Adrenal gland (tissue), 12 donors: ENCODE data around the gene RASL10B. TPM values are rescaled to one million over a fixed set of nuclear protein-coding genes. Genes with fewer than 3 reads are reported as not detected.

Experiments used
- DNase-seq, 7 donors: peaks; one replicate each; pipeline ENCODE4 v3.0.0-alpha.2; 2019 to 2020
- H3K27ac ChIP-seq, 5 donors: fragments of 200-600 bp; sonication (generic) in 4 of 5; 1 replicate in 3 of 5; 2 replicates in 2 of 5; pipeline versions ENCODE4 v1.5.1 to v1.8.0; 2016 to 2020; ENCODE audit warnings: mild to moderate bottlenecking in 1 of 5
- H3K27me3 ChIP-seq: fragments of 200-600 bp; 2 replicates; pipeline ENCODE4 v1.8.0; 2021
- H3K36me3 ChIP-seq, 2 donors: fragments of 200-600 bp; replicated peaks in 1 of 2; 1 replicate in 1 of 2; 2 replicates in 1 of 2; pipeline versions ENCODE4 v1.5.1 to v1.8.0; 2018 to 2022
- H3K4me1 ChIP-seq, 2 donors: fragments of 200-600 bp; replicated peaks in 1 of 2; 1 replicate in 1 of 2; 2 replicates in 1 of 2; pipeline versions ENCODE4 v1.5.1 to v1.8.0; 2018 to 2021
- H3K4me3 ChIP-seq, 4 donors: fragments of 200-600 bp; sonication (generic) in 3 of 4; one replicate each; pipeline ENCODE4 v1.5.1; 2016 to 2018
- H3K9me3 ChIP-seq, 3 donors: fragments of 200-600 bp; sonication (generic) in 1 of 3; replicated peaks in 1 of 3; 1 replicate in 2 of 3; 2 replicates in 1 of 3; pipeline versions ENCODE4 v1.5.1 to v1.8.0; 2016 to 2021
- POLR2A ChIP-seq, 2 donors: fragments of 450-650 bp; IDR thresholded peaks; one replicate each; pipeline ENCODE4 v1.6.1; 2017; ENCODE audit warnings: antibody characterized with exemption in 2 of 2, mild to moderate bottlenecking in 2 of 2, moderate library complexity in 1 of 2
- WGBS, 4 donors: extraction: QIAGEN DNeasy Blood & Tissue Kit in 2 of 4; methylation state at CpG; one replicate each; pipeline versions ENCODE4 v1.1.5 to v1.1.7; 2013 to 2017; 5-methylcytosine and 5-hydroxymethylcytosine counted together
- intact Hi-C, 2 donors: fragments of 100-400 bp; cut with DNase I; formaldehyde crosslinking; loops; one replicate each; pipeline versions ENCODE4 v1.14.1 to v1.15.0; 2022 to 2023
- polyA plus RNA-seq, 3 donors: library from polyadenylated mRNA; stranded (reverse); fragments of 200-250 nt in 2 of 3; fragments of 350-450 nt in 1 of 3; fragmentation: Illumina TruSeq in 1 of 3; extraction: RNeasy Lipid Tissue Mini Kit (QIAGEN cat#74804) in 1 of 3; gene quantifications; one replicate each; pipeline ENCODE4 v1.2.3, GENCODE V29; 2013 to 2014
- total RNA-seq, 9 donors: library from RNA; depleted of rRNA in 4 of 9; stranded (reverse); fragments of >200 nt in 4 of 9; fragments of 120-200 nt in 1 of 9; fragmentation: NEBNext Ultra II Directional in 1 of 9; extraction: Animal tissue kit (Norgen Biotek cat#: 25700) in 1 of 9; gene quantifications; one replicate each; pipeline versions ENCODE4 v1.1.0 to v1.2.4, GENCODE V29; 2013 to 2023
- TF ChIP-seq, protein P1 (sequence below), 6 experiments: fragments of 450-650 bp in 4 of 6; fragments of 200-600 bp in 2 of 6; sonication (generic) in 1 of 6; IDR thresholded peaks; 1 replicate in 5 of 6; 2 replicates in 1 of 6; pipeline versions ENCODE4 v1.5.1 to v1.8.0; 2016 to 2021; ENCODE audit warnings: antibody characterized with exemption in 6 of 6, mild to moderate bottlenecking in 2 of 6, moderate library complexity in 1 of 6
- donor health status: healthy with polysubstance abuse.
- donor health status: Bipolar disorder and iron deficiency.
- donor health status: DM: yes; HTN: yes; CAD: no.
- donor health status: DM: no; HTN: no; CAD: no.
- donor health status: DM: no; HTN: no; CAD: no.
- donor health status: DM: yes; HTN: yes; CAD: no.

RASL10B gene
- total and polyA plus RNA-seq, 12 donors, result 1.1 to 8.1 (median 2.1) TPM

DNA sequence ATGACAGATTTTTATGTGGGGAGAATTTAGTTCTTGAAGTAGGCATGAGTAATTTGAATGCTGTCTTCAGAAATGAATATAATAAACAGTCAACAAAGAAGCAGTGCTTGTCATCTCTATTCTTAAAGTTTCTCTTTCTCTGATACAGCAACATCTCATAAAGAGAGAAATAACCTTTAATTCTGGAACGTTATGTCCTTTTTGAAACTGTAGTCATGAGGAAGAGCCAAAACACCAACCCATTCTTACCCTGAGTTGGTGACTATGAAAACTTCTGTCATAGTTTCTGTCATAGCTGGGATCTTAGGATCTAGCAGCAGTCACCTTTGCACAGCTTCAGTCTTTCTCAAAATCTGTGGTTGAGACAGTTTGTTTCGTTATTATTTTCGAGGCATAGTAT is 15.3 kb upstream of the RASL10B start:
- Histone ChIP-seq H3K4me1 (peaks cover 13 to 22% of the 10 kb centered on the region in 2 donors), H3K27ac (peak overlapping the region in 1 of 5 donors; percentile 13), H3K27me3 (no peaks in the 10 kb centered on the region), H3K9me3 (no peaks in the 10 kb centered on the region), H3K4me3 (no peak overlapping the region), H3K36me3 (peaks cover 0 to 17% of the 10 kb centered on the region in 2 donors)
- intact Hi-C loops, result no loop called here
- TF ChIP-seq, protein P1, sequence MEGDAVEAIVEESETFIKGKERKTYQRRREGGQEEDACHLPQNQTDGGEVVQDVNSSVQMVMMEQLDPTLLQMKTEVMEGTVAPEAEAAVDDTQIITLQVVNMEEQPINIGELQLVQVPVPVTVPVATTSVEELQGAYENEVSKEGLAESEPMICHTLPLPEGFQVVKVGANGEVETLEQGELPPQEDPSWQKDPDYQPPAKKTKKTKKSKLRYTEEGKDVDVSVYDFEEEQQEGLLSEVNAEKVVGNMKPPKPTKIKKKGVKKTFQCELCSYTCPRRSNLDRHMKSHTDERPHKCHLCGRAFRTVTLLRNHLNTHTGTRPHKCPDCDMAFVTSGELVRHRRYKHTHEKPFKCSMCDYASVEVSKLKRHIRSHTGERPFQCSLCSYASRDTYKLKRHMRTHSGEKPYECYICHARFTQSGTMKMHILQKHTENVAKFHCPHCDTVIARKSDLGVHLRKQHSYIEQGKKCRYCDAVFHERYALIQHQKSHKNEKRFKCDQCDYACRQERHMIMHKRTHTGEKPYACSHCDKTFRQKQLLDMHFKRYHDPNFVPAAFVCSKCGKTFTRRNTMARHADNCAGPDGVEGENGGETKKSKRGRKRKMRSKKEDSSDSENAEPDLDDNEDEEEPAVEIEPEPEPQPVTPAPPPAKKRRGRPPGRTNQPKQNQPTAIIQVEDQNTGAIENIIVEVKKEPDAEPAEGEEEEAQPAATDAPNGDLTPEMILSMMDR (IDR thresholded peaks at IDR 0.05), result no peak
- TF ChIP-seq POLR2A (IDR thresholded peaks at IDR 0.05), result no peak
- no peak for DNase-seq
- WGBS, 4 donors, result 71 to 89% (median 82%) methylated on average over 3 of the region's 3 CpGs

DNA sequence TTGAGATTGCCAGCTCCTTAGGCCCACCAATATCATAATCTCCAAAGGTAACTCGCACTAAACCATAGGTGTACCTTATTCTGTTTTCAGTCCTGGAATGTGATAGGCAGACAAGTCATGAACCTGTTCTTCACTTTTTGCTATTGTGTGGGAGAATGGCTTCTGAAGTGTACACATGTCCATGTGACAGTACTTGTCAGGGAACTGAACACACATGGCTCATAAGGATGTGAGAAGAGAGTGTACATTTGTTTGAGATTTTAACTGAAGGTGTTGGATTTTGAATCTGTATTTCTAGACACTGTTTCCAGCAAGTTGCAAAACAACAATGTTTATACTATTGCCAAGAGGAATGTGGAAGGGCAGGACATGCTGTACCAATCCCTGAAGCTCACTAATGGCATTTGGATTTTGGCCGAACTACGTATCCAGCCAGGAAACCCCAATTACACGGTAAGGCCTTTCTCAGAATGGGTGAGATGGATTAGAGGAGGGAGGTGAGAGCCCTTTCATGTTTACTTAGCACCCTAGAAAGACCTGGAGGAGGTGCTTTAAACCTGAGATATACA is 14.5 kb upstream of the RASL10B start:
- DNase-seq, result no peak
- intact Hi-C loops, result no loop called here
- TF ChIP-seq, protein P1 (IDR thresholded peaks at IDR 0.05), result no peak
- TF ChIP-seq POLR2A (IDR thresholded peaks at IDR 0.05), result no peak
- peaks cover 0 to 17% of the 10 kb centered on the region in 2 donors for H3K36me3 ChIP-seq
- H3K27me3 ChIP-seq, result no peaks in the 10 kb centered on the region
- H3K9me3 ChIP-seq, result no peaks in the 10 kb centered on the region
- WGBS, 4 donors, result 74 to 82% (median 81%) methylated on average over 4 of the region's 4 CpGs
- no peak overlapping the region for H3K4me3 ChIP-seq
- H3K27ac ChIP-seq, result peak overlapping the region in 2 of 5 donors; percentile 25 to 78
- peaks cover 13 to 22% of the 10 kb centered on the region in 2 donors for H3K4me1 ChIP-seq

DNA sequence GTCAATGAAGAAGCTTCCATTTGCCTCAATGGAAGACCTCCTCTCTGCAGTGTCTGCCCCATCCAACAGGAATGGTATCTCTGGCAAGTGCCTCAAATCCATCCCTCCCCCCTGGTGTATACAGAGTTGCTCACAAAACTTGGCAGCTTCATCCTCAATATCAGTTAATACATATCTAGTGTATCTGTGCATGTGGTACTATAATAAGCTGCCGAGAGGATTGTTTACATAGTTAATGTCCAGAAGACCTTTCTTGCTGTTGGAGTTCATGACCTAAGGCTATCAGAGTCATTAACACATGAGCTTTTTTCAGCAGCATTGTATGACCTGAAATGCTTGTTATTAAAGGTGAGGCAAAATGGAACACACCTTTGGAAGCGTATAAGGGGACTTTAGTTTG is 14.0 kb upstream of the RASL10B start:
- intact Hi-C loops, result no loop called here
- DNase-seq, result no peak
- TF ChIP-seq, protein P1 (IDR thresholded peaks at IDR 0.05), result no peak
- no peak for TF ChIP-seq POLR2A (IDR thresholded peaks at IDR 0.05)
- Histone ChIP-seq H3K4me1 (peaks cover 12 to 21% of the 10 kb centered on the region in 2 donors), H3K36me3 (peaks cover 0 to 17% of the 10 kb centered on the region in 2 donors), H3K27ac (peak overlapping the region in 2 of 5 donors; percentile 25 to 78), H3K27me3 (no peaks in the 10 kb centered on the region), H3K9me3 (no peaks in the 10 kb centered on the region), H3K4me3 (no peak overlapping the region)
- WGBS, 4 donors, result 73 to 83% (median 80%) methylated on average over 2 of the region's 2 CpGs

DNA sequence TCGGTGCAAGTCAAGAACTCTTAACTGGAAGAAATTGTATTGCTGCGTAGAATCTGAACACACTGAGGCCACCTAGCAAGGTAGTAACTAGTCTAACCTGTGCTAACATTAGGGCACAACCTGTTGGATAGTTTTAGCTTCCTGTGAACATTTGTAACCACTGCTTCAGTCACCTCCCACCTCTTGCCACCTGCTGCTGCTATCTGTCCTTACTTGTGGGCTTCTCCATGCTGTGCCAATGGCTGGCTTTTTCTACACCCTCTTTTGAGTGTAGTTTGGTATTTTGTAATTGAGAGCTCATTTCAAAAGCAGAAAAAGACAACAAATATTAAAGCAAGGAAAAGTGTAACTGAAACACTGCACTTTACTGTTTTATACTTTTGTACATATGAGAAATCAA is 7.7 kb upstream of the RASL10B start:
- no peaks in the 10 kb centered on the region for H3K9me3 ChIP-seq
- peaks cover 0 to 38% of the 10 kb centered on the region in 2 donors for H3K36me3 ChIP-seq
- H3K4me1 ChIP-seq, result no peaks in the 10 kb centered on the region
- no peaks in the 10 kb centered on the region for H3K27me3 ChIP-seq
- intact Hi-C loops, result no loop called here
- 97 to 100% (median 99%) methylated on average over 2 of the region's 2 CpGs for WGBS, 4 donors
- H3K4me3 ChIP-seq, result no peak overlapping the region
- no peak for DNase-seq
- TF ChIP-seq, protein P1 (IDR thresholded peaks at IDR 0.05), result no peak
- no peak for TF ChIP-seq POLR2A (IDR thresholded peaks at IDR 0.05)
- H3K27ac ChIP-seq, result no peak overlapping the region
